HEK293T (cell line): ENCODE results near the gene TAF9.
"Not testable (repeated sequence)": the region's sequence is repeated elsewhere in the genome, so short reads cannot be mapped to it uniquely, and the experiment has no call there.

Source experiments
- CTCF ChIA-PET: fragments of 350-600 bp; formaldehyde crosslinking; extraction: SDS; loops from one replicate; lab custom pipeline; 2021; ENCODE audit warnings: antibody characterized with exemption, inconsistent platforms; lab: Yijun Ruan, JAX
- POLR2A ChIA-PET: fragments of 350-600 bp; formaldehyde crosslinking; extraction: SDS; loops from one replicate; lab custom pipeline; 2020; ENCODE audit warnings: antibody characterized with exemption, inconsistent platforms; lab: Yijun Ruan, JAX
- DNase-seq: peaks from one replicate; pipeline ENCODE4 v3.0.0; 2012; ENCODE audit warnings: mixed read lengths; ENCODE audit errors: extremely low spot score
- ARNT ChIP-seq: fragments of 450-650 bp; IDR thresholded peaks from 2 replicates; pipeline ENCODE4 v1.6.1; 2017; ENCODE audit warnings: mild to moderate bottlenecking
- BHLHE40 ChIP-seq: fragments of 450-650 bp; IDR thresholded peaks from 2 replicates; pipeline ENCODE4 v1.6.1; 2016; ENCODE audit warnings: mild to moderate bottlenecking, moderate library complexity, borderline replicate concordance
- CTBP1 ChIP-seq: fragments of 450-650 bp; IDR thresholded peaks from 2 replicates; pipeline ENCODE4 v1.6.1; 2016; ENCODE audit warnings: borderline replicate concordance
- ELF4 ChIP-seq: fragments of 450-650 bp; IDR thresholded peaks from 2 replicates; pipeline ENCODE4 v1.6.1; 2017; ENCODE audit warnings: antibody characterized with exemption
- FOXA1 ChIP-seq: fragments of 450-650 bp; IDR thresholded peaks from 2 replicates; pipeline ENCODE4 v1.6.1; 2016; ENCODE audit warnings: mild to moderate bottlenecking
- FOXK2 ChIP-seq: fragments of 450-650 bp; IDR thresholded peaks from 2 replicates; pipeline ENCODE4 v1.6.1; 2016; ENCODE audit warnings: mild to moderate bottlenecking
- FOXM1 ChIP-seq: fragments of 450-650 bp; IDR thresholded peaks from 2 replicates; pipeline ENCODE4 v1.6.1; 2017; ENCODE audit warnings: mild to moderate bottlenecking, borderline replicate concordance
- HDGF ChIP-seq: fragments of 450-650 bp; IDR thresholded peaks from 2 replicates; pipeline ENCODE4 v1.6.1; 2017; ENCODE audit warnings: antibody characterized with exemption, borderline replicate concordance
- L3MBTL2 ChIP-seq: fragments of 450-650 bp; conservative IDR thresholded peaks from 2 replicates; pipeline ENCODE4 v1.6.1; 2016; ENCODE audit warnings: mild to moderate bottlenecking
- LEF1 ChIP-seq: fragments of 450-650 bp; IDR thresholded peaks from 2 replicates; pipeline ENCODE4 v1.6.1; 2017; ENCODE audit warnings: mild to moderate bottlenecking, borderline replicate concordance
- NFRKB ChIP-seq: fragments of 450-650 bp; IDR thresholded peaks from 2 replicates; pipeline ENCODE4 v1.6.1; 2016; ENCODE audit warnings: mild to moderate bottlenecking, moderate library complexity
- SP1 ChIP-seq: fragments of 450-650 bp; IDR thresholded peaks from 2 replicates; pipeline ENCODE4 v1.6.1; 2017
- SUZ12 ChIP-seq: fragments of 450-650 bp; IDR thresholded peaks from 2 replicates; pipeline ENCODE4 v1.6.1; 2016; ENCODE audit warnings: mild to moderate bottlenecking
- TARDBP ChIP-seq: fragments of 450-650 bp; IDR thresholded peaks from 2 replicates; pipeline ENCODE4 v1.6.1; 2016
- ZNF384 ChIP-seq: fragments of 450-650 bp; IDR thresholded peaks from 2 replicates; pipeline ENCODE4 v1.6.1; 2016
- TF ChIP-seq, protein P1 (sequence below): fragments of 450-650 bp; IDR thresholded peaks from 2 replicates; pipeline ENCODE4 v1.6.1; 2016

The TAF9 gene

DNA sequence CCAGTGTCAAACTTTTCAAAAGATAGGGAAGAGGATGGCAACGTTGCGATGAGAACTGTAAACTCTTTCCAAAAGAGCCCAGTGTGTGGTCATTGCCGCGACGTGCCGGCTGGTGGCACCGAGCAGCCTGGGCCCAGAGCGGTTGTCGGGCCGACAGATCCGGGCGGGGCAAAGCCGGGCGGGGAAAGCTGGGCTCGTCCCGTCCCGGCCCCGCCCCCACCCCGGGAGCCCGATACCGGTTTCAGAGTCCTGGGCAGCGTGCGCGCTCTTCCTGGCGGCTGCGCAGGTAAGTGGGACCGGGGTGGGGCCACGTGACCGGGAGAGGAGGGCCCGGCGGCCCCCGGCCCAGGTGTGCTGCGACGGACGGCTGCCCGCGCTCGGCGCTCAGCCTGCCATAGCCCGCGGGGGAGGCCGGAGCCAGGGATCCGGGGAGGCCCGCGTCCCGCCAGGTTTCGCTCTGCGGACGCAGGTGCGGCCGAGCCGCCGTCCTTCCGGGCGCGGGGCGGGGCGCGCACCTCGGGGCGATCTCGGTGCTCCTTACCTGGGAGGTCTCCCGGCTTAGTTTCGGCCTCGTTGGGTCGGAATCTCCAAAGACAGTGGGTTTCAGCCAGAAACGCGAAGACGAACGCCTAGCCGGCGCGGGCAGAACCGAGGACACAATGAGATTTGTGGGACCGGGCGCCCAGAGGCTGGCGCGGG lies 45.7 kb upstream of the TAF9 start, which contains the start of gene MARVELD2:
TSS of gene MARVELD2 (plus strand) at position 232 of the 699 bp plus-strand sequence. CDS start 4,270 bp downstream, outside the sequence.
- DNase-seq = peak; percentile 76
- TF ChIP-seq BHLHE40 (no peak), SP1 (no peak), ELF4 (no peak), SUZ12 (no peak), HDGF (no peak), ARNT (no peak), FOXM1 (no peak), CTBP1 (no peak), NFRKB (no peak)
- TF ChIP-seq, protein P1, sequence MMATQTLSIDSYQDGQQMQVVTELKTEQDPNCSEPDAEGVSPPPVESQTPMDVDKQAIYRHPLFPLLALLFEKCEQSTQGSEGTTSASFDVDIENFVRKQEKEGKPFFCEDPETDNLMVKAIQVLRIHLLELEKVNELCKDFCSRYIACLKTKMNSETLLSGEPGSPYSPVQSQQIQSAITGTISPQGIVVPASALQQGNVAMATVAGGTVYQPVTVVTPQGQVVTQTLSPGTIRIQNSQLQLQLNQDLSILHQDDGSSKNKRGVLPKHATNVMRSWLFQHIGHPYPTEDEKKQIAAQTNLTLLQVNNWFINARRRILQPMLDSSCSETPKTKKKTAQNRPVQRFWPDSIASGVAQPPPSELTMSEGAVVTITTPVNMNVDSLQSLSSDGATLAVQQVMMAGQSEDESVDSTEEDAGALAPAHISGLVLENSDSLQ = no peak
- CTCF ChIA-PET = no interaction called here
- POLR2A ChIA-PET = no interaction called here

DNA sequence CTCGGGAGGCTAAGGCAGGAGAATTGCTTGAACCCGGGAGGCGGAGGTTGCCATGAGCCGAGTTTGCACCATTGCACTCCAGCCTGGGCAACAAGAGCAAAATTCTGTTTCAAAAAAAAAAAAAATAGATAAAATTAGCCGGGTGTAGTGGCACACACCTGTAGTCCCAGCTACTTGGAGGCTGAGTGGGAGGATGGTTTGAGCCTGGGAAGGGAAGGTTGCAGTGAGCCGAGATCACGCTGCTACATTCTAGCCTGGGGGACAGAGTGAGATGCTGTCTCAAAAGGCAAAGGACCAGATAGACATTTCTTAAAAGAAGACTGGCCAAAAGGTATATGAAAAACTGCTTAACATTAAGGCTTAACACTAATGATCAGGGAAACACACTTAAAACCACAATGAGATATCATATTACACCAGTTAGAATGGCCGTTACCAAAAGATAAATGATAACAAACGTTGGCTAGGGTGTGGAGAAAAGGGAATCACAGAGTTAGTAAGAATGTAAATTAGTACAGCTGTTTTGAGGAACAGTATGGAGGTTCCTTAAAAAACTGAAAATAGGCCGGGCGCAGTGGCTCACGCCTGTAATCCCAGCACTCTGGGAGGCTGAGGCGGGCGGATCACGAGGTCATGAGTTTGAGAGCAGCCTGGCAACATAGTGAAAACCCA lies 35.5 kb upstream of the TAF9 start:
- CTCF ChIA-PET = no interaction called here
- TF ChIP-seq TARDBP (no peak), L3MBTL2 (no peak), ARNT (no peak), NFRKB (no peak), BHLHE40 (no peak), ELF4 (no peak), CTBP1 (no peak), SP1 (no peak), HDGF (no peak), FOXK2 (no peak), FOXM1 (no peak), FOXA1 (no peak), LEF1 (no peak), SUZ12 (no peak), ZNF384 (no peak)
- TF ChIP-seq, protein P1 = no peak
- DNase-seq = no peak
- POLR2A ChIA-PET = no interaction called here

DNA sequence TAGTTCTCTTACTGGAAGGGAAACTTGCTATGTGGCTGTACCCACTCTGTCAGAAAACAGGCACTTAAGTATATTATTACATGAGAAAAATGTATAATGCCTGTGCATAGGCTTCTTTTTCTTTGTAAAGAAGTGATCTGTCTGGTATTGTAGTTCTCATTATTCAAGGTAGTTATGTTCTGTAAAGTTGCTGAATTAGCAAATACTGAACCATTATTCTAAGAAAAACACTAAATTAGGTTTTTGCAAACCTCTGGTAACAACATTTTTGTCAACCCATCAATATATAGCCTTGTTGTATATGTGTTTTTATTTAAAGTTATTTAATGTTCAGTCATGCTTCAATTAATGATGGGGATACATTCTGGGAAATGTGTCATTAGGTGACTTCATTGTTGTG lies 9.1 kb upstream of the TAF9 start:
- ChIA-PET POLR2A (interaction anchor here (1.1 kb wide), 1 partner anchor 8 kb away, joined by 3 read pairs; the partner anchor contains the start of gene RAD17), CTCF (no interaction called here)
- no peak for DNase-seq
- TF ChIP-seq, protein P1 = no peak
- TF ChIP-seq FOXK2 (no peak), ZNF384 (no peak), L3MBTL2 (no peak), LEF1 (no peak), TARDBP (no peak)

DNA sequence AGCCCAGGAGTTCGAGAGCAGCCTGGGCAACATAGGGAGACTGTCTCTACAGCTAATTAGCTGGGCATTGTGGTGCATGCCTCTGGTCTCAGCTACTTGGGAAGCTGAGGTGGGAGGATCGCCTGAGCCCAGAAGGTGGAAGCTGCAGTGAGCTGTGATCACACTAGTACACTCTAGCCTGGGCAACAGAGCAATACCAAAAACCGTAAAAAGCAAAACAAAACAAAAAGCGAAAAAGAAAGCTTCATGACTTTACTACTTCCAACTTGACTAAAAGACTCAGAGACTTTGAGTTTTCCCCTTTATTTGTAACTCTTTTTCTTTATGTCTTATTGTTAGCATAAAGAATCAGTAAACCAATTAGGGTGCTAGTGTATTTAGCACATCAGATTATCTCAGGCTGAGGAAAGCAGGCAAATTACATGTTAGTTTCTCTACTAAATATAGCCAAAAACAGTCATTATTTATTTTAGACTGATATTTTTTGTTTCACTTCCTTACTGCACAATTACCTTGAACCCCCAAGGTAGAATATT lies 5.7 kb upstream of the TAF9 start:
- ChIA-PET POLR2A (no interaction called here), CTCF (no interaction called here)
- no peak for DNase-seq
- TF ChIP-seq SUZ12 (no peak), FOXK2 (no peak), TARDBP (no peak), FOXM1 (no peak), ZNF384 (no peak), HDGF (no peak), CTBP1 (no peak), ELF4 (no peak), SP1 (no peak), NFRKB (no peak), ARNT (no peak), FOXA1 (no peak), LEF1 (no peak), L3MBTL2 (no peak)
- TF ChIP-seq, protein P1 = no peak

DNA sequence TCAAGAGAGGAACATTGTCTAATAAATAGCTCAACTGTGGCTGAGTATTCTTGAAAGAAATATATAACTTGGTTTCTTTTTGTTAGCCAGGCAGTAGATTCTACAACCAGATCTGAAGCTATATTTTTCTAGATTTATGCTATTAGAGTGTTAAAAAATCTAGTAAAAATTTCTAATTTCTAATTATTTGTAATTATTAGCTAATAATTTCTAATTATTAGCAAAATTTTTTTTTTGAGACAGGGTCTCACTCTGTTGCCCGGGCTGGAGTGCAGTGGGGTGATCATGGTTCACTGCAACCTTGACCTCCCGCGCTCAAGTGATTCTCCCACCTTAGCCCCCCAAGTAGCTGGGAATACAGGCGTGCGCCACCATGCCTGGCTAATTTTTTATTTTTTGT lies 3.1 kb upstream of the TAF9 start:
- no peak for DNase-seq
- ChIA-PET POLR2A (interaction anchor here (0.5 to 1.3 kb wide), 2 partner anchors 38 to 279 kb away, joined by 3 read pairs; partner anchors contain the start of gene SLC30A5), CTCF (no interaction called here)
- no peak for TF ChIP-seq NFRKB
- TF ChIP-seq ELF4 = no peak
- TF ChIP-seq BHLHE40 = no peak
- TF ChIP-seq HDGF = no peak
- TF ChIP-seq CTBP1 = no peak

DNA sequence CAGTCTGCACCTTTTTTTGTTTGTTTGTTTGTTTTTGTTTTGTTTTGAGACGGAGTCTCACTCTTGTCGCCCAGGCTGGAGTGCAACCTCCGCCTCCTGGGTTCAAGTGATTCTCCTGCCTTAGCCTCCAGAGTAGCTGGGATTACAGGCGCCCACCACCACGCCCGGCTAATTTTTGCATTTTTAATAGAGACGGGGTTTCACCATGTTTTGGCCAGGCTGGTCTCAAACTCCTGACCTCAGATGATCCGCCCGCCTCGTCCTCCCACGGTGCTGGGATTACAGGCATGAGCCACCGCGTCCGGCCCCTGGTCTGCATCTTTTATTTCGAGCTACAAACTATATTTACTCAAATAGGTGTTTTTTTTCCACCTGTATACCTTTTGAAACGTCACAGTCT lies 1.0 kb upstream of the TAF9 start:
- POLR2A ChIA-PET = interaction anchor here (0.6 to 1.4 kb wide), 3 partner anchors 9 to 12 kb away, joined by 3 read pairs; no protein-coding TSS in a partner anchor
- DNase-seq, CTCF ChIA-PET: not testable (repeated sequence)
